H1 (cell line): ENCODE results near the gene PCDHGB6. TPM values are rescaled to one million over a fixed set of nuclear protein-coding genes. Genes with fewer than 3 reads are reported as not detected.

Source experiments
- SUZ12 ChIP-seq: fragments of 200-600 bp; sonication (generic); IDR thresholded peaks from 2 replicates; pipeline ENCODE4 v1.6.1; 2012; ENCODE audit warnings: mild to moderate bottlenecking, inconsistent platforms, low read length, moderate library complexity, mixed read lengths
- polyA plus RNA-seq, 7 experiments: library from polyadenylated mRNA; depleted of rRNA in 3 of 7; stranded (reverse) in 5 of 7; unstranded in 2 of 7; fragments of >200 nt in 5 of 7; fragments of 200-250 nt in 2 of 7; gene quantifications; 1 replicate in 5 of 7; 2 replicates in 1 of 7; 4 replicates in 1 of 7; pipeline versions ENCODE4 v1.2.1 to v1.2.3, GENCODE V29; 2011 to 2013; ENCODE audit warnings: missing spikeins in 2 of 7, mixed read lengths in 2 of 7
- total RNA-seq: library from RNA; stranded (reverse); fragmentation: NEBNext Ultra II Directional; extraction: Animal tissue kit (Norgen Biotek cat#: 25700); gene quantifications from 2 replicates; pipeline ENCODE4 v1.2.1, GENCODE V29; 2021

PCDHGB6 gene
- total and polyA plus RNA-seq, 2 of the 8 experiments (the other 6 are each of a cell fraction or from before 2014, with no cell fraction given): 3.4 to 4.1 TPM

- TF ChIP-seq SUZ12: no peak
These were observed 25.1 kb upstream of the PCDHGB6 start, which contains the start of gene PCDHGA7 (continued) for GRCh38 chr5:141382469-141383294.
